MCF 10A (cell line): ENCODE measurements around the gene CCDC88C. TPM values are rescaled to one million over a fixed set of nuclear protein-coding genes. Genes with fewer than 3 reads are reported as not detected.

Source experiments
- BruUV-seq: library from RNA; stranded (reverse); fragments of 400-500 nt; replicated peaks from 2 replicates; lab custom pipeline; 2021; lab: Mats Ljungman, UMichigan
- CTCF ChIA-PET: fragments of 300-600 bp; sonication (Branson Sonifier 250); formaldehyde crosslinking; extraction: SDS; loops from one replicate; lab custom pipeline; 2021; ENCODE audit warnings: antibody characterized with exemption, inconsistent platforms; lab: Yijun Ruan, JAX
- POLR2A ChIA-PET: fragments of 300-600, 350-650 bp; sonication (Branson Sonifier 250); formaldehyde crosslinking; extraction: SDS; loops from one replicate; lab custom pipeline; 2020; ENCODE audit warnings: antibody characterized with exemption, inconsistent platforms; lab: Yijun Ruan, JAX
- DNase-seq: peaks from one replicate; pipeline ENCODE4 v3.0.0-alpha.2; 2018; ENCODE audit not compliant: unreplicated experiment
- H3K27ac Mint-ChIP-seq: one replicate; pipeline ENCODE4 v1.8.0; 2022; ENCODE audit warnings: mild to moderate bottlenecking, low read depth, mixed read lengths; ENCODE audit not compliant: unreplicated experiment
- H3K27me3 Mint-ChIP-seq: one replicate; pipeline ENCODE4 v1.8.0; 2022; ENCODE audit warnings: mixed read lengths; ENCODE audit not compliant: insufficient read depth, unreplicated experiment
- H3K36me3 Mint-ChIP-seq: one replicate; pipeline ENCODE4 v1.8.0; 2022; ENCODE audit warnings: mild to moderate bottlenecking, moderate library complexity, mixed read lengths; ENCODE audit not compliant: insufficient read depth, unreplicated experiment
- H3K4me1 Mint-ChIP-seq: one replicate; pipeline ENCODE4 v1.8.0; 2022; ENCODE audit warnings: mixed read lengths; ENCODE audit not compliant: insufficient read depth, unreplicated experiment
- H3K4me3 Mint-ChIP-seq: one replicate; pipeline ENCODE4 v1.8.0; 2022; ENCODE audit warnings: mild to moderate bottlenecking, moderate library complexity, mixed read lengths; ENCODE audit not compliant: unreplicated experiment
- H3K9me3 Mint-ChIP-seq: one replicate; pipeline ENCODE4 v1.8.0; 2022; ENCODE audit warnings: mixed read lengths; ENCODE audit not compliant: unreplicated experiment
- CTCF ChIP-seq: fragments of 200-600 bp; IDR thresholded peaks from one replicate; pipeline ENCODE4 v1.8.0; 2022; ENCODE audit warnings: antibody characterized with exemption, mild to moderate bottlenecking; ENCODE audit not compliant: unreplicated experiment
- intact Hi-C: fragments of 100-400 bp; cut with micrococcal nuclease; formaldehyde crosslinking; loops from 2 replicates; pipeline ENCODE4 v1.14.1; 2022
- total RNA-seq: library from RNA; stranded (reverse); gene quantifications from 2 replicates; pipeline ENCODE4 v1.2.3, GENCODE V29; 2022

CCDC88C gene
- total RNA-seq, 1 experiment from 2014 or later, result 19.7 TPM

GRCh38 chr14:91232052-91232451, 185.6 kb downstream of the CCDC88C start:
- ChIA-PET POLR2A (no interaction called here), CTCF (no interaction called here)
- no peak overlapping the region for H3K4me3 Mint-ChIP-seq
- H3K27me3 Mint-ChIP-seq, result no peaks in the 10 kb centered on the region
- H3K4me1 Mint-ChIP-seq, result peaks cover 7% of the 10 kb centered on the region
- H3K36me3 Mint-ChIP-seq, result no peaks in the 10 kb centered on the region
- intact Hi-C loops, result no loop called here
- DNase-seq, result no peak
- no TSS peak for BruUV-seq
- no peak overlapping the region for H3K27ac Mint-ChIP-seq
- no peaks in the 10 kb centered on the region for H3K9me3 Mint-ChIP-seq
- TF ChIP-seq CTCF, result no peak

GRCh38 chr14:91231446-91231845, 186.2 kb downstream of the CCDC88C start:
- POLR2A ChIA-PET, result no interaction called here
- H3K27ac Mint-ChIP-seq, result no peak overlapping the region
- no peak for TF ChIP-seq CTCF
- no peaks in the 10 kb centered on the region for H3K36me3 Mint-ChIP-seq
- no peak overlapping the region for H3K4me3 Mint-ChIP-seq
- no peak for DNase-seq
- intact Hi-C loops, result no loop called here
- CTCF ChIA-PET, result no interaction called here
- BruUV-seq, result no TSS peak
- H3K9me3 Mint-ChIP-seq, result no peaks in the 10 kb centered on the region
- H3K27me3 Mint-ChIP-seq, result no peaks in the 10 kb centered on the region
- H3K4me1 Mint-ChIP-seq, result peaks cover 7% of the 10 kb centered on the region

- no TSS peak for BruUV-seq
- intact Hi-C loops, result no loop called here
- no peak for TF ChIP-seq CTCF
- peak; percentile 31 for DNase-seq
- Mint-ChIP-seq H3K27ac (no peak overlapping the region), H3K36me3 (no peaks in the 10 kb centered on the region), H3K4me1 (peaks cover 7% of the 10 kb centered on the region), H3K27me3 (no peaks in the 10 kb centered on the region), H3K9me3 (no peaks in the 10 kb centered on the region), H3K4me3 (no peak overlapping the region)
- ChIA-PET POLR2A (no interaction called here), CTCF (no interaction called here)
Measured at GRCh38 chr14:91230397-91231035, 187.1 kb downstream of the CCDC88C start.

GRCh38 chr14:91229743-91230200, 187.8 kb downstream of the CCDC88C start:
- Mint-ChIP-seq H3K27ac (no peak overlapping the region), H3K4me3 (no peak overlapping the region), H3K4me1 (peaks cover 7% of the 10 kb centered on the region), H3K9me3 (no peaks in the 10 kb centered on the region), H3K36me3 (no peaks in the 10 kb centered on the region), H3K27me3 (no peaks in the 10 kb centered on the region)
- TF ChIP-seq CTCF, result no peak
- no peak for DNase-seq
- BruUV-seq, result no TSS peak
- ChIA-PET CTCF (interaction anchor here (0.9 kb wide), 1 partner anchor 11 kb away, joined by 3 read pairs; no protein-coding TSS in a partner anchor), POLR2A (no interaction called here)
- intact Hi-C loops, result no loop called here
